H1 (cell line): Measurements from ENCODE around the gene STRN4. TPM values are rescaled to one million over a fixed set of nuclear protein-coding genes. Genes with fewer than 3 reads are reported as not detected.
"Not testable (repeated sequence)": the region's sequence is repeated elsewhere in the genome, so short reads cannot be mapped to it uniquely, and the experiment has no call there.

Source experiments
- CTCF ChIA-PET: fragments of 300-600 bp; sonication (Branson Sonifier 250); formaldehyde crosslinking; loops from one replicate; lab custom pipeline; 2021; ENCODE audit not compliant: partially characterized antibody; lab: Charles Lee
- POLR2A ChIA-PET: fragments of 300-600 bp; sonication (Branson Sonifier 250); formaldehyde crosslinking; loops from one replicate; lab custom pipeline; 2021; ENCODE audit warnings: inconsistent platforms; ENCODE audit not compliant: partially characterized antibody; lab: Charles Lee
- DNase-seq, 2 experiments: peaks; one replicate each; pipeline versions ENCODE4 v3.0.0 to v3.0.0-alpha.2; 2010 to 2022; ENCODE audit warnings: low spot score in 2 of 2, low read depth in 1 of 2, mixed read lengths in 1 of 2
- FAIRE-seq: peaks from 2 replicates; lab custom pipeline; 2011; peaks lifted over from hg19 to GRCh38; lab: Jason Lieb, UNC
- H2AFZ ChIP-seq: 2 replicates; pipeline ENCODE4 v1.8.1; 2012; ENCODE audit warnings: low read length, inconsistent platforms
- H2AK5ac ChIP-seq: 2 replicates; pipeline ENCODE4 v1.6.1; 2013; ENCODE audit warnings: low read depth, low read length
- H2BK120ac ChIP-seq: replicated peaks from 2 replicates; pipeline ENCODE3; 2013; ENCODE audit warnings: low read depth, low read length, inconsistent platforms
- H2BK12ac ChIP-seq: 2 replicates; pipeline ENCODE4 v1.6.1; 2013; ENCODE audit warnings: low read depth, low read length
- H2BK15ac ChIP-seq: 2 replicates; pipeline ENCODE4 v1.6.1; 2013; ENCODE audit warnings: low read length
- H2BK20ac ChIP-seq: 2 replicates; pipeline ENCODE4 v1.6.1; 2013; ENCODE audit warnings: low read length
- H2BK5ac ChIP-seq: 2 replicates; pipeline ENCODE4 v1.6.1; 2013; ENCODE audit warnings: low read depth, low read length
- H3K14ac ChIP-seq: 2 replicates; pipeline ENCODE4 v1.6.1; 2013; ENCODE audit warnings: inconsistent platforms; ENCODE audit not compliant: insufficient read length
- H3K18ac ChIP-seq: 2 replicates; pipeline ENCODE4 v1.6.1; 2013; ENCODE audit warnings: low read length; ENCODE audit errors: extremely low read depth
- H3K23ac ChIP-seq: 2 replicates; pipeline ENCODE4 v1.6.1; 2013; ENCODE audit warnings: inconsistent platforms; ENCODE audit not compliant: insufficient read length
- H3K23me2 ChIP-seq: 2 replicates; pipeline ENCODE4 v1.6.1; 2013; ENCODE audit warnings: low read depth, low read length
- H3K27ac ChIP-seq: 2 replicates; pipeline ENCODE4 v1.6.1; 2011; ENCODE audit warnings: low read depth, low read length, inconsistent platforms
- H3K27me3 ChIP-seq, 4 experiments: replicated peaks in 1 of 4; 1 replicate in 1 of 4; 2 replicates in 3 of 4; pipeline versions ENCODE4 v1.6.1 to v1.8.1; 2011 to 2013; ENCODE audit warnings: low read length in 3 of 4, mild to moderate bottlenecking in 3 of 4, inconsistent platforms in 2 of 4, mixed read lengths in 2 of 4, moderate library complexity in 1 of 4; ENCODE audit not compliant: control insufficient read depth in 3 of 4, insufficient read depth in 3 of 4; ENCODE audit errors: extremely low read depth in 1 of 4
- H3K36me3 ChIP-seq, 4 experiments: 2 replicates each; pipeline versions ENCODE4 v1.6.1 to v1.8.1; 2011 to 2013; ENCODE audit warnings: mild to moderate bottlenecking in 4 of 4, low read length in 3 of 4, moderate library complexity in 2 of 4, control low read depth in 1 of 4, inconsistent platforms in 1 of 4; ENCODE audit not compliant: insufficient read depth in 4 of 4, control insufficient read depth in 2 of 4
- H3K4ac ChIP-seq: replicated peaks from 2 replicates; pipeline ENCODE3; 2013; ENCODE audit warnings: low read length, low read depth, mixed read lengths, inconsistent platforms; ENCODE audit not compliant: insufficient read length
- H3K4me1 ChIP-seq, 4 experiments: replicated peaks in 1 of 4; 1 replicate in 1 of 4; 2 replicates in 3 of 4; pipeline versions ENCODE4 v1.6.1 to v1.8.1; 2011 to 2013; ENCODE audit warnings: low read length in 3 of 4, inconsistent platforms in 2 of 4, mixed read lengths in 1 of 4; ENCODE audit not compliant: insufficient read depth in 4 of 4, control insufficient read depth in 3 of 4
- H3K4me2 ChIP-seq, 2 experiments: 2 replicates each; pipeline versions ENCODE4 v1.6.1 to v1.8.1; 2011 to 2013; ENCODE audit warnings: low read depth in 2 of 2, low read length in 2 of 2, control low read depth in 1 of 2, inconsistent platforms in 1 of 2, mild to moderate bottlenecking in 1 of 2; ENCODE audit not compliant: insufficient read depth in 1 of 2
- H3K4me3 ChIP-seq, 4 experiments: fragments of 200-600, 300-600 bp in 1 of 4; sonication (generic), shearing (Covaris generic), sonication (Bioruptor Twin) in 1 of 4; 2 replicates each; pipeline versions ENCODE4 v1.5.1 to v1.8.1; 2011 to 2016; ENCODE audit warnings: low read length in 4 of 4, low read depth in 3 of 4, control low read depth in 2 of 4, inconsistent platforms in 2 of 4, mild to moderate bottlenecking in 2 of 4, mixed read lengths in 1 of 4, moderate library complexity in 1 of 4; ENCODE audit not compliant: insufficient read depth in 2 of 4; ENCODE audit errors: extremely low read depth in 1 of 4
- H3K56ac ChIP-seq: replicated peaks from 2 replicates; pipeline ENCODE3; 2013; ENCODE audit warnings: low read depth, mild to moderate bottlenecking, mixed read lengths, low read length, inconsistent platforms; ENCODE audit not compliant: insufficient read length
- H3K79me1 ChIP-seq: 2 replicates; pipeline ENCODE4 v1.6.1; 2013; ENCODE audit warnings: low read depth, low read length, control low read depth
- H3K79me2 ChIP-seq, 2 experiments: 2 replicates each; pipeline versions ENCODE4 v1.6.1 to v1.8.1; 2012 to 2013; ENCODE audit warnings: low read length in 2 of 2, mild to moderate bottlenecking in 2 of 2, inconsistent platforms in 1 of 2; ENCODE audit not compliant: insufficient read depth in 2 of 2, control insufficient read depth in 1 of 2
- H3K9ac ChIP-seq, 4 experiments: replicated peaks in 1 of 4; 1 replicate in 1 of 4; 2 replicates in 3 of 4; pipeline versions ENCODE4 v1.6.1 to v1.8.1; 2011 to 2013; ENCODE audit warnings: low read depth in 3 of 4, low read length in 3 of 4, control low read depth in 2 of 4, mild to moderate bottlenecking in 2 of 4, moderate library complexity in 2 of 4, inconsistent platforms in 1 of 4; ENCODE audit errors: extremely low read depth in 1 of 4
- H3K9me3 ChIP-seq, 2 experiments: 2 replicates each; pipeline versions ENCODE4 v1.6.1 to v1.8.1; 2012 to 2013; ENCODE audit warnings: mild to moderate bottlenecking in 2 of 2, moderate library complexity in 2 of 2, control low read depth in 1 of 2, inconsistent platforms in 1 of 2, low read depth in 1 of 2, low read length in 1 of 2, mixed read lengths in 1 of 2; ENCODE audit not compliant: insufficient read depth in 2 of 2
- H4K20me1 ChIP-seq, 2 experiments: replicated peaks in 1 of 2; 2 replicates each; pipeline versions ENCODE3 to v1.8.1; 2011 to 2013; ENCODE audit warnings: inconsistent platforms in 2 of 2, low read length in 2 of 2, mild to moderate bottlenecking in 1 of 2; ENCODE audit not compliant: insufficient read depth in 2 of 2, control insufficient read depth in 1 of 2
- H4K5ac ChIP-seq: 2 replicates; pipeline ENCODE4 v1.6.1; 2013; ENCODE audit warnings: low read length, low read depth, mixed read lengths, inconsistent platforms; ENCODE audit not compliant: insufficient read length
- H4K8ac ChIP-seq: 2 replicates; pipeline ENCODE4 v1.8.0; 2013; ENCODE audit warnings: mild to moderate bottlenecking, moderate library complexity, low read length, inconsistent platforms; ENCODE audit not compliant: insufficient read depth; ENCODE audit errors: extremely low read depth
- H4K91ac ChIP-seq: replicated peaks from 2 replicates; pipeline ENCODE3; 2013; ENCODE audit warnings: low read length, mixed read lengths, inconsistent platforms; ENCODE audit not compliant: insufficient read length
- WGBS, 2 experiments: shearing (Covaris generic) in 1 of 2; methylation state at CpG; one replicate each; pipeline versions ENCODE4 v1.1.6 to v1.1.7; 2013 to 2015; ENCODE audit warnings: low lambda C conversion rate in 2 of 2, mixed read lengths in 2 of 2, inconsistent platforms in 1 of 2, low coverage in 1 of 2, missing lambda C conversion rate in 1 of 2; ENCODE audit not compliant: insufficient replicate concordance in 2 of 2, insufficient coverage in 1 of 2, insufficient read length in 1 of 2; ENCODE audit errors: extremely low coverage in 1 of 2, missing lambda C conversion rate in 1 of 2; 5-methylcytosine and 5-hydroxymethylcytosine counted together
- polyA plus RNA-seq, 7 experiments: library from polyadenylated mRNA; depleted of rRNA in 3 of 7; stranded (reverse) in 5 of 7; unstranded in 2 of 7; fragments of >200 nt in 5 of 7; fragments of 200-250 nt in 2 of 7; gene quantifications; 1 replicate in 5 of 7; 2 replicates in 1 of 7; 4 replicates in 1 of 7; pipeline versions ENCODE4 v1.2.1 to v1.2.3, GENCODE V29; 2011 to 2013; ENCODE audit warnings: missing spikeins in 2 of 7, mixed read lengths in 2 of 7
- total RNA-seq: library from RNA; stranded (reverse); fragmentation: NEBNext Ultra II Directional; extraction: Animal tissue kit (Norgen Biotek cat#: 25700); gene quantifications from 2 replicates; pipeline ENCODE4 v1.2.1, GENCODE V29; 2021

Gene STRN4
- total and polyA plus RNA-seq, 2 of the 8 experiments (the other 6 are each of a cell fraction or from before 2014, with no cell fraction given) = 120 to 187 TPM

- not testable (repeated sequence) for H3K14ac ChIP-seq, H3K79me1 ChIP-seq, H3K18ac ChIP-seq, H3K4ac ChIP-seq, H4K5ac ChIP-seq, H2BK5ac ChIP-seq, DNase-seq, H2BK120ac ChIP-seq, FAIRE-seq, H3K23ac ChIP-seq, H2BK12ac ChIP-seq, H2BK15ac ChIP-seq, H3K27me3 ChIP-seq, H4K20me1 ChIP-seq, H2BK20ac ChIP-seq, H3K27ac ChIP-seq, H4K8ac ChIP-seq, H2AK5ac ChIP-seq, H2AFZ ChIP-seq, H3K9ac ChIP-seq, H3K56ac ChIP-seq, H3K9me3 ChIP-seq, H4K91ac ChIP-seq
- Histone ChIP-seq H3K23me2 (peaks cover 13% of the 10 kb centered on the region; the same call in 1 of the 2 replicates), H3K36me3 (peaks cover 0 to 18% (median under 1%) of the 10 kb centered on the region in 4 experiments; a peak in 3 of 8 replicates), H3K4me3 (peak overlapping the region in 1 of 4 experiments; percentile 94; a peak in 1 of 8 replicates), H3K4me2 (peak overlapping the region in 1 of 2 experiments; percentile 91; a peak in 1 of 4 replicates), H3K79me2 (peaks cover 0 to 19% of the 10 kb centered on the region in 2 experiments; a peak in 2 of 4 replicates), H3K4me1 (peaks cover 0 to 12% (median 5%) of the 10 kb centered on the region in 4 experiments; a peak in 5 of 7 replicates)
- 84% methylated on average over 6 of the region's 6 CpGs; no CpG with 5 or more reads in 1 of the 2 experiments for WGBS, 2 experiments
- POLR2A ChIA-PET = interaction anchor here (0.7 to 4.7 kb wide), 2 partner anchors 43 to 75 kb away, joined by 4 to 17 read pairs; partner anchors contain the start of gene SLC1A5
- CTCF ChIA-PET = interaction anchor here (0.6 to 7.5 kb wide), 6 partner anchors 8 to 1035 kb away, joined by 3 to 46 read pairs (median 4); no protein-coding TSS in a partner anchor
These were observed 33.4 kb downstream of the STRN4 start for GRCh38 chr19:46712768-46713338.
